NCI-H1436 (cell line): Measurements from ENCODE around the gene ARL8B.
"Not testable (repeated sequence)": the region's sequence is repeated elsewhere in the genome, so short reads cannot be mapped to it uniquely, and the experiment has no call there.

Source experiments
- DNase-seq: peaks from one replicate; lab custom pipeline; 2025; lab: John Stamatoyannopoulos, UW

Gene ARL8B

DNA sequence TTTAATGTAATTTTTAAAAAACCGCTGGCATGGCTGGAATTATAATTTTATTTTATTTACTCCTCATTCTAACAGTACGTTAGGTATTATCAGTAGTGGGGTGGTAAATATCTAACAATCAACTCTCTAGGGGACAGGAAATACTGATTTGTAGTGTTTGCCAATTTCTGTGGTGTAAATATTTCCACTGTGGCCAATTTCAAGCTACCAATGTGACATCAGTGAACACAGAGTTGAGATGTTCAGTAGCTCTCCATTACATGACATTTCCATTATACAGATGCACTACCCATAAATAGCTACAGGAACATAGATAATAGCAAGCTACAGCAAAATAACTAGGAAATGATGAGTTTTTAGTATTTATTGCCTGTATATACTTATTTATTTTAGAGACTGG is 10.0 kb upstream of the ARL8B start:
- no peak for DNase-seq

DNA sequence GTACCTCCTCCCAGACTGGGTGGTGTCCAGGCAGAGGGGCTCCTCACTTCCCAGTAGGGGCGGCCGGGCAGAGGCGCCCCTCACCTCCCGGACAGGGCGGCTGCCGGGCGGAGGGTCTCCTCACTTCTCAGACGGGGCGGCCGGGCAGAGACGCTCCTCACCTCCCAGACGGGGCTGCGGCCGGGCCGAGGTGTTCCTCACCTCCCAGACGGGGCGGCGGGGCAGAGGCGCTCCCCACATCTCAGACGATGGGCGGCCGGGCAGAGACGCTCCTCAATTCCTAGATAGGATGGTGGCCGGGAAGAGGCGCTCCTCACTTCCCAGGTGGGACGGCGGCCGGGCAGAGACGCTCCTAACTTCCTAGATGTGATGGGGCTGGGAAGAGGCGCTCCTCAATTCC is 8.4 kb upstream of the ARL8B start:
- DNase-seq, result not testable (repeated sequence)

DNA sequence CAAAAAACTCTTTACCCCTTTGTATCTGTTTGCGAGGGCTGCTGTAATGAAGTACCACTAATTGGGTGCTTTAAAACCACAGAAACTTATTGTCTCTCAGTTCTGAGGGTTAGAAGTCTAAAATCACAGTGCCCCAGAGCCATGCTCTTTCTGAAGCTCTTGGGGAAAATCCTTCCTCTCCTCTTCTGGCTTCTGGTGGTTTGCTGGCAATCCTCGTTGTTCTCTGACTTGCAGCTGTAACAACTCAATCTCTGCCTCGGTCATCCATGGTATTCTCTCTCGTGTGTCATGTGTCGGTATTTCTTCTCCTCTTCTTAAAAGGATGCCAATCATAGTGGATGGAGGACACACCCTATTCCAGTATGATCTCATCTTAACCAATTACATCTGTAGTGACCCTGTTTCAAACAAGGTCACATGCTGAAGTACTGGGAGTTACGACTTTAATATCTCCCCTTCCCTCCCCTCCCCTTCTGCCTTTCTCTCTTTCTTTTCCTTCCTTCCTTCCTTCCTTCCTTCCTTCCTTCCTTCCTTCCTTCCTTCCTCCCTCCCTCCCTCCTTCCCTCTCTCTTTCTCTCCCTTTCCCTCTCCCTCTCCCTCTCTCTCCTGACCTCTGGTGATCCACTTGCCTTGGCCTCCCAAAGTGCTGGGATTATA is 6.5 kb upstream of the ARL8B start:
- no peak for DNase-seq

- no peak for DNase-seq
Observed at GRCh38 chr3:5116538-5116937, 5.6 kb upstream of the ARL8B start.

DNA sequence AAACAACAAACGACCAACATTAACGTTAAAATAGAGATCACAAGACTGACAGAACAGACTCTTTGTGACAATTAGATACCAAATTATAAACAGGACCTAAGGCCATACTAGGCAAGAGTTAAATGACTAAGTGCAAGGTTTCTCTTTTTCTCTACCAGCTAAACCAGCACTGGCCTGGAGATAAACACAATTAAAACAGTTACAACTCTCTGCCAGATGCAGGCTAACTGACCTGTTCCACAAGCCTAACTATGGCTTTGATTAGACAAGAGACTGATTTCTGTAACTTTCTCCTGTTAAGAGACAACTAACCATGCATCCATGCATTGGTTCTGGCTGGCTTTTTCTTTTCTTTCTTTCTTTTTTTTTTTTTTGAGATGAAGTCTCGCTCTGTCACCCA is 1.6 kb upstream of the ARL8B start:
- DNase-seq, result no peak

GRCh38 chr3:5122741-5123706 is 932 bp downstream of the ARL8B start:
- DNase-seq, result no peak

DNA sequence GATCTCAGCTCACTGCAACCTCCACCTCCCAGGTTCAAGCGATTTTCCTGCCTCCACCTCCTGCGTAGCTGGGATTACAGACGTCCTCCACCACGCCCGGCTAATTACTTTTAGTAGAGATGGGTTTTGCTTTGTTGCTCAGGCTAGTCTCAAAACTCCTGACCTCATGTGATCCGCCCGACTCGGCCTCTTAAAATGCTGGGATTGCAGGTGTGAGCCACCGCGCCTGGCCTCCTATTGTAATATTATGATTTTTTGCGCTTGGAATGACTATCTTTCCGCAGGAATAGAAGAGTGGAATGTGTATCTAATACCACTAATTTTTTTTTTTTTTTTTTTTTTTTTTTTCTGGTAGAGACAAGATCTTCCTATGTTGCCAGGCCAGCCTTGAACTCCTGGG is 1.8 kb downstream of the ARL8B start:
- no peak for DNase-seq

- DNase-seq, result no peak
Observed at GRCh38 chr3:5126586-5126985, 4.5 kb downstream of the ARL8B start.

DNA sequence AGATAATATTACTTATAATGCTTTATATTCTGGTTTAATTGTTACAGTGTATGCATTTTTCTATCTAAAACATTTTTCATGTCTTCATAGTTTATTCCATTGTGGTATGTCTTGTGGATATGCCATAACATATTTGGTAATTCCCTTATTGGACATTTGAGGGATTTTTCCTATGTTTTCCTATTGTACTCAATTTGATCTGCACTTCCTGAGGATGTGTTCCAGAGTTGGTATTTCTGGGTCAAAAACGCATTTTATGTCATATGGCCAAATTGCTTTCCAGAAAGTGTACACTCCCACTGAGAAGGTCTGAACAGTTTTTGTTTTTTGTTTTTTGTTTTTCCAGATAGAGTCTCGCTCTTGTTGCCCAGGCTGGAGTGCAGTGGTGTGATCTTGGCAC is 6.8 kb downstream of the ARL8B start:
- no peak for DNase-seq

DNA sequence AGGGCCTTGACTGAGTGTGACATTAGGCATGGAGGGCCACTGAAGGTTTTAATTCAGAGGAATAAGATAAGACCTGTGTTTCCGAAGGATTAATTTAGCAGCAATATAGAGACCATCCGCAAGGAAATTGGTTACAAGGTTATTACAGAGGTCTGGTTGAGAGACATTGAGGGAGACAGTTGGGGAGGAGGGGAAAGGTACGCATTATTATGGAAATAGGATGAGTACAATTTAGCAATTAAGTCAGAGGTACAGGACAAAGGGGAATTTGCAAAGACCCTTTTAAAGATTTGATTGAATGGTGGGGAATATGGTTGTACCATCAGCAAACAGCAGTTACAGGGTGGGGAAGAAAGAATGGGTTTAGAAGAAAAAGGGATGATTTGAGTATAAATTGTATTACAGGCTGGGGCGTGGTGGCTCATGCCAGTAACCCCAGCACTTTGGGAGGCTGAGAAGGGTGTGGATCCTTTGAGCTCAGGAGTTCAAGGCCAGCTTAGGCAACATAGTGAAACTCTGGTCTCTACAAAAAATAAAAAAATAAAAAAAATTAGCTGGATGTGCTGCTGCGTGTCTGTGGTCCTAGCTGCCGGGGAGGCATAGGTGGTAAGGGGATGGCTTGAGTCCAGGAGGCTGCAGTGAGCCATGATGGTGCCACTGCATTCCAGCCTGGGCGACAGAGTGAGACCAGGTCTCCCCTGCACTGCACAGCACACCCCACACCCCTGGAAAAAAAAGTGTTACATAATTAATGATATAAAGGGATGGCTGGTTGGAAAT is 11.3 kb downstream of the ARL8B start:
- DNase-seq, result no peak

DNA sequence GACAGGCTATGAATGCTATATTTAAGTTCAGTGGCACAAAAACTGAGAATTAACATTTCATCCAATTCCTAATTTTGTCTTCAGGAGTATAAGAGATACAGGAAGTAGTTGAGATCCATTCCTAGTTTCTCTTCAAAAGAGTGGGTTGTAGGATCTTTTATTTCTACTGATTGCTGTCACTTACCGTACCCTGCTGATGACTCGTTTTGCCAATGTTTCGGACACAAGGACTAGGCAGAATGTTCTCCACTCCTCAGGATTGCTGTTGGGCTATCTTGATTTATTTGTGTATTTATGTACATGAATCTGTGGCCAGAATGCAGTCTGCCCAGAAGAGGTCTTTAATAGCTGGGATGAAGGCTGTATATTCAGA is 11.9 kb downstream of the ARL8B start:
- no peak for DNase-seq

DNA sequence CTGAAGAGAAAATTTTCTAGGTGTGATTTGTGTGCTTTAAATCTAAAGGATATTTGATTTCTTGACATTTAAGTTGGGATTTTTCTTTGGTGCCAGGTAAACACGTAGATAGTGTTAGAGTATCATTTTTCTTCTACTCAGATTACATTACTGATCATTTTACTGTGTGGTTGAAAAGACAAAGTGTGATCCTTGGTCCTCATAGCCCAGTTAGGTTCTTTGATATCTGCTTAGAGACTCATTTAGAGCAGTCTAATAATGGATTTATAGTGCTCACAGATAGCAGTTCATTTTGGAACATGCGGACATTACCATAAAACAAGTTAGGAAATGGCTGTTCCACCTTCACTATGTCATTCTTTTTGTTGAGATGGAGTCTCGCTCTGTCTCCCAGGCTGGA is 12.4 kb downstream of the ARL8B start:
- DNase-seq, result no peak

GRCh38 chr3:5136211-5136918 is 14.3 kb downstream of the ARL8B start:
- no peak for DNase-seq

GRCh38 chr3:5136919-5137429 is 14.9 kb downstream of the ARL8B start:
- no peak for DNase-seq

GRCh38 chr3:5138214-5138981 is 16.3 kb downstream of the ARL8B start:
- no peak for DNase-seq

- DNase-seq, result no peak
Observed at GRCh38 chr3:5140230-5140621, 18.1 kb downstream of the ARL8B start.

GRCh38 chr3:5140839-5141238 is 18.7 kb downstream of the ARL8B start:
- no peak for DNase-seq

- DNase-seq, result no peak
Observed at GRCh38 chr3:5141760-5142159, 19.7 kb downstream of the ARL8B start.

GRCh38 chr3:5143464-5143863 is 21.4 kb downstream of the ARL8B start:
- DNase-seq, result no peak

DNA sequence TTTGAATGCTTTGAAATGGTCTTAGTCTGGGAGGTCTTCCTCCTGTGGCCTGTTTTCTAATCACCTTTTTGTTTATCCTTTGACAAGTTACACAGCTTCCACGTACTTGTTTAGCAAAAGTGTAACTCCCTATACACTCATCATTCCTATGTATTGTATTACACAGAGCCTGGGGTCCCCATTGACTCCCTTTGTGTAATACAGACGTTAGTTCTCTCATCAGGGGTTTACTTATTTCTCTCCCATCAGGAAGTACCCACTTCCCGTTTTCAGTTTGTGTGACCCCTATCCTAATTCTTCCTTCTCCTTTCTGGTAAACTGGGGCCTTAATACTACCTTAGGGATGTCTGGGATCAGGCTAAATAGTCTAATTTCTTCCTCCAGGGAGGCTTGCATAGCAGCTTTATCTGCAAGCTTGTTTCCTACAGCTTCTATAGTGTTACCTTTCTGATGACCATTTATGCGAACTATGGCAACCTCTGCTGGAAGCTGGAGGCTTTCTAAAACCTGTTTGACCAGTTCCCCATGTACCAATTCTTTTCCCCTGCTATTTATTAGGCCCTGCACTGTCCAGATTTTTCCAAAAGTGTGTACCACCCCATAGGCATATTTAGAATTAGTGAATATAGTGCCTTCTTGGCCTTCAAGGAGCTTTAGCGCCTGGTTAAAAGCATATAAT is 22.4 kb downstream of the ARL8B start:
- no peak for DNase-seq

DNA sequence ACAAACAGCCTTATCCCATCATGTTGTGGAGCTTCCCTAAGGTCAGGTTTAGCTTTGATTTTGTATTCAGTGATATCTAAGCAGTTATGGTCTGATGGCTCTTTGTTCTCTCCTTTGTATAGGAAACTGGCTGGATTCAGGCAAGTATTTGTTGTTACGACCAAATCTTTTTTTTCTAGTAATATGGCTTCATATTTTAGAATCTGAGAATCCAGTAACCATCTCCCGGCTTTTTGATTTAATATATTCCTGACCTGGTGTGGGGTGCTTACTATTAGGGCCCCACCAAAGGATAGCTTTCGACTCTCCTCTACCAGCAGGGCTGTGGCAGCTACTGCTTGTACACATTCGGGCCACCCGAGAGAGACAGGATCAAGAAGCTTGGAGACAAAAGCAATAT is 23.0 kb downstream of the ARL8B start:
- no peak for DNase-seq
